HL-60/S4 (cell line): Measurements from ENCODE around the gene LMTK3.
"Not testable (repeated sequence)": the region's sequence is repeated elsewhere in the genome, so short reads cannot be mapped to it uniquely, and the experiment has no call there.

Experiments
- in situ Hi-C: fragments of 300-500 bp; cut with MboI; formaldehyde crosslinking; loops from 2 replicates; pipeline ENCODE4 v1.14.3; 2022; ENCODE audit warnings: low sequenced_read_pairs

The LMTK3 gene

GRCh38 chr19:48541813-48542212 is 30.2 kb upstream of the LMTK3 start:
- in situ Hi-C loops: no loop called here

GRCh38 chr19:48540110-48540509 is 28.5 kb upstream of the LMTK3 start:
- in situ Hi-C loops: no loop called here

GRCh38 chr19:48539503-48540096 is 28.0 kb upstream of the LMTK3 start:
- in situ Hi-C loops: no loop called here

- in situ Hi-C loops: not testable (repeated sequence)
These were observed 26.4 kb upstream of the LMTK3 start for GRCh38 chr19:48538057-48538456.

GRCh38 chr19:48537541-48537940 is 25.9 kb upstream of the LMTK3 start:
- in situ Hi-C loops: no loop called here

- in situ Hi-C loops: no loop called here
These were observed 22.1 kb upstream of the LMTK3 start for GRCh38 chr19:48533770-48534169.

GRCh38 chr19:48530770-48531169 is 19.1 kb upstream of the LMTK3 start:
- in situ Hi-C loops: no loop called here

GRCh38 chr19:48530066-48530720 is 18.6 kb upstream of the LMTK3 start:
- in situ Hi-C loops: no loop called here

GRCh38 chr19:48529156-48529555 is 17.5 kb upstream of the LMTK3 start:
- in situ Hi-C loops: no loop called here

GRCh38 chr19:48524732-48525131 is 13.1 kb upstream of the LMTK3 start:
- in situ Hi-C loops: loop anchor here (25.0 kb wide), 1 partner anchor 313 kb away; the partner anchor contains the start of gene HSD17B14

GRCh38 chr19:48524221-48524620 is 12.6 kb upstream of the LMTK3 start:
- in situ Hi-C loops: loop anchor here (25.0 kb wide), 1 partner anchor 313 kb away; the partner anchor contains the start of gene HSD17B14

- in situ Hi-C loops: loop anchor here (25.0 kb wide), 1 partner anchor 317 kb away; the partner anchor contains the start of gene HSD17B14
These were observed 8.5 kb upstream of the LMTK3 start for GRCh38 chr19:48520134-48520533.

- in situ Hi-C loops: loop anchor here (25.0 kb wide), 1 partner anchor 318 kb away; the partner anchor contains the start of gene HSD17B14
These were observed 7.8 kb upstream of the LMTK3 start for GRCh38 chr19:48519426-48519825.

- in situ Hi-C loops: loop anchor here (25.0 kb wide), 1 partner anchor 319 kb away; the partner anchor contains the start of gene HSD17B14
These were observed 6.6 kb upstream of the LMTK3 start for GRCh38 chr19:48518207-48518606.

- in situ Hi-C loops: loop anchor here (25.0 kb wide), 1 partner anchor 321 kb away; the partner anchor contains the start of gene HSD17B14
These were observed 4.9 kb upstream of the LMTK3 start for GRCh38 chr19:48516536-48516935.

- in situ Hi-C loops: loop anchor here (25.0 kb wide), 1 partner anchor 323 kb away; the partner anchor contains the start of gene HSD17B14
These were observed 2.5 kb upstream of the LMTK3 start for GRCh38 chr19:48514123-48514458.

- in situ Hi-C loops: loop anchor here (25.0 kb wide), 1 partner anchor 324 kb away; the partner anchor contains the start of gene HSD17B14
These were observed 1.9 kb upstream of the LMTK3 start for GRCh38 chr19:48513289-48514122.

- in situ Hi-C loops: loop anchor here (25.0 kb wide), 1 partner anchor 325 kb away; the partner anchor contains the start of gene HSD17B14
These were observed 1.1 kb upstream of the LMTK3 start for GRCh38 chr19:48512504-48513288.

GRCh38 chr19:48511321-48511731 is 309 bp downstream of the LMTK3 start:
- in situ Hi-C loops: loop anchor here (25.0 kb wide), 1 partner anchor 326 kb away; the partner anchor contains the start of gene HSD17B14
